GM20431 (cell line): ENCODE data around the gene VAV3.

Source experiments
- in situ Hi-C: fragments of 300-500 bp; cut with MseI, MboI; formaldehyde crosslinking; loops from one replicate; pipeline ENCODE4 v1.15.0; 2020; ENCODE audit warnings: low sequenced_read_pairs; ENCODE audit not compliant: unreplicated experiment

The VAV3 gene

DNA sequence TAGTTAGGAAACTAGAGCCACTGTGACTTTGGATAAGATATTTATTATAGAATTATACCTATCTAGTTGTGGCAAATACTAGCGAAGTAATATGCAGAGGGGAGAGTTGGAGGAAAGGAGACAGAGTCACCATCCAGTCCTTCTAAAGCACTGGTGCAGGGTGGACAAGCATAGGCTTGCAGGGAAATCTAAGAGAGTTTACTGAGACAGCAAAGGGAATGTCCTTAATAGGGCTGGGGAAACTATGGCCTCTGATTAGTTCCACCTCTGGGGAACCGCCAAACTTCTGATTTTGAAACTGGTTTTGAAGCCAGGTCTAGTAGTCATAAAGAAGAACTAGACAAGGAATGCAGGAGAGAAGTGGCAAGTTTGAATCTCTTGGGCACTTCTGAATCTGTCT is 407.9 kb downstream of the VAV3 start:
- in situ Hi-C loops = no loop called here

DNA sequence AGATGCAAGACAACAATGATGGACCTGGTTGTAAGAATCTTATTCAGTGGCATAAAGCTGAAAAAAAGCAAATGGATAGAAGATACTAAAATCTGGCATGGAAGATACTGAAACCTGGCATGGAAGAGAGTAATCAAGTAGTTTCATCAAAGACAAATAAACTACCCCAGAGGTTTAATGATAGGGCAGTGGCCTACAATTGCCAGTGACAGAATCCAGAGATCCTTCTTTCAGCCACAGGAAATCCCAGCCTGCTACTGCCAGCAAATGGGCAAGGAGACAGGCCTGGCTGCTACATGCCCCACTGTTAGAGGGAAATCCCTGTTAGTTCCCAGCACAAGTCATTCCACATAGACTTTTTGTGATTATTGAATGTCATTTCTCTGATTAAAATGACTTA is 409.4 kb downstream of the VAV3 start:
- in situ Hi-C loops = no loop called here

DNA sequence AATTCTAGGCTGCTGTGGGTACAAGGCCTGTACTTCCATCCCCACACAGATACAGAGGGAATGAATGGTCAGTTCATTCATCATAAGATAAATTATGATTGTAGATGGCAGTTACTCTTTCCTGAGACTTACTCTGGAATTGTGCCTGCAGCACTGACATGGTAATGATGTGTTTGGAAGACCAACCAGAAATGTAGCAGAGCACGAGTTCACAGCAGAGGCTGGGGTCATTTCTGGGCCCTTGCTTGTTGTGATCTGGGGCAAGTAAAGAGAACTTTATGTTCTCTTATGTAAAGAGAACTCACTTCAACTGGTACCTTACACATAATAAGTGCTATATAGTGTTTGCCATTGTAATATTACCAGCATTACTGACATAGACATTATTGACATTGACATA is 412.2 kb downstream of the VAV3 start:
- in situ Hi-C loops = no loop called here

DNA sequence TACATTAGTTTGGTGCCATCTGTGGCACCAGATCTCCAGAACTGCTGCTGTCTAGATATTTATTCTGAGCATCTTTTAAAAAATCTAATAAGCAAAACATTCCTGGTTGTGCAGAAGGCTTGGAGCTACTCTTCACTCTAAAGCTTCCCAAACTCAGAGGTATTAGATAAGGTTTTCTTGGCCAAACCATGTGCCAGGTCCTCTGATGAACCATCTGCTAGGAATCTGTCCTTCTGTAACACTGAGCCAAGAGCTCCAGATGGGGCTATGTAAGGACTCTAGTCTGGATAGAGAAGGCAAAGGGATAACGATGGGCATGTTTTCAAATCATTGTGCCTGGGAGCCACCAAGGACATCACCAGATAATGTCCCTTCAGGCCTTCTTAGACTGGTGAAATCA is 413.5 kb downstream of the VAV3 start:
- in situ Hi-C loops = no loop called here

DNA sequence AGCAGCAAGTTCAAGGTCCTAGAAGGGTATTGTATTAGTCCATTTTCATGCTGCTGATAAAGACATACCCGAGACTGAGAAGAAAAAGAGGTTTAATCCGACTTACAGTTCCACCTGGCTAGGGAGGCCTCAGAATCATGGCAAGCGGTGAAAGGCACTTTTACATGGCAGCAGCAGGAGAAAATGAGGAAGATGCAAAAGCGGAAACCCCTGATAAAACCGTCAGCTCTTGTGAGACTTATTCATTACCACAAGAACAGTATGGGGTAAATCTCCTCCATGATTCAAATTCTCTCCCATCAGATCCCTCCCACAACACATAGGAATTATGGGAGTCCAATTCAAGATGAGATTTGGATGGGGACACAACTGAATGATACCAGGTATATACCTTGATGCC is 414.6 kb downstream of the VAV3 start:
- in situ Hi-C loops = no loop called here

DNA sequence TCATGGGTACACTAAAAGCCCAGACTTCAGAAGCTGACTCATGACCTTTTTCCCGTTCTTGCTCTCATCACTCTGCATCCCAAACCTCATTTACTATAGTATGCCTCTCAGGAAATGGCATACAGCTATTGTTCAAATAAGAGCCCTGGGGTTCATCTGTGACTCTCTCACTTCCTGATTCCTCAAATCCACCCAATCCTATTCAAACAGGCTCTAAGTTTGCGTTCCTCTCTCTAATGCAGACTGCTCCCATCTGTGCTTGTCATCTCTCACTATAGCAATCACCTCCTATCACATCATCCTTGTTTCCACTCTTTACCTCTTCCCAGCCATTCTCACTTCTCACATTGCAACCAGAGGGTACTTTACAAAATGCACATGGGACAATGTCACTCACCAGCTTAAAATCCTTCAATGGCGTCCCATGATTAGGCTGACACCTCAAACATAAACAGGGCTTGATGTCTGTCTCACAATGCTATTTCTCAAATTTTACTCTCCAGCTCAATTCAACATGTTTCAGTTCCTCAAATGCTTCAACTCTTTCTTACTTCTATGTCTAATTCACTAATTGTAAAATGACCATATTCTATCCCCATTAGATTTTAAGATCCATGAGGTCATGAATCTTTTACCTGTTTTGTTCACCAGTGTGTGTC is 415.7 kb downstream of the VAV3 start:
- in situ Hi-C loops = loop anchor here (25.0 kb wide), 1 partner anchor 262 kb away; no protein-coding TSS in a partner anchor

DNA sequence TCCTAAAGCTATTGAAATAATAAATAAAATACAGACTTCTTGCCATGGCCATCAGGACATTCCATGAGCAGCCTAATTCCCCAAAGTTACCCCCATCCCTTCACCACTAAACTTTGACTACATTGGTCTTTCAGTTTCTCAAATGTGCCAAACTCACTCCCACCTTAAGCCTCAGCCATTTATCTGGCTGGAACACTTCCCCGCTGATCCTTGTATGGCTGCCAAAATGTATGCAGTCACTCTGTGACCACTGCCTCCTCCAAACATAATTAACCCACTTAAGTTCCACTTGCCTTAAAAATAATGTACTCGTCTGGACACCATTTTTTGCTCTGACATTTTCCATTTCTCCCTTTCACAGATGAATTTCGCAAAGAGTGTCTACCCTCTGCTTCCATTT is 416.7 kb downstream of the VAV3 start:
- in situ Hi-C loops = loop anchor here (25.0 kb wide), 1 partner anchor 261 kb away; no protein-coding TSS in a partner anchor

DNA sequence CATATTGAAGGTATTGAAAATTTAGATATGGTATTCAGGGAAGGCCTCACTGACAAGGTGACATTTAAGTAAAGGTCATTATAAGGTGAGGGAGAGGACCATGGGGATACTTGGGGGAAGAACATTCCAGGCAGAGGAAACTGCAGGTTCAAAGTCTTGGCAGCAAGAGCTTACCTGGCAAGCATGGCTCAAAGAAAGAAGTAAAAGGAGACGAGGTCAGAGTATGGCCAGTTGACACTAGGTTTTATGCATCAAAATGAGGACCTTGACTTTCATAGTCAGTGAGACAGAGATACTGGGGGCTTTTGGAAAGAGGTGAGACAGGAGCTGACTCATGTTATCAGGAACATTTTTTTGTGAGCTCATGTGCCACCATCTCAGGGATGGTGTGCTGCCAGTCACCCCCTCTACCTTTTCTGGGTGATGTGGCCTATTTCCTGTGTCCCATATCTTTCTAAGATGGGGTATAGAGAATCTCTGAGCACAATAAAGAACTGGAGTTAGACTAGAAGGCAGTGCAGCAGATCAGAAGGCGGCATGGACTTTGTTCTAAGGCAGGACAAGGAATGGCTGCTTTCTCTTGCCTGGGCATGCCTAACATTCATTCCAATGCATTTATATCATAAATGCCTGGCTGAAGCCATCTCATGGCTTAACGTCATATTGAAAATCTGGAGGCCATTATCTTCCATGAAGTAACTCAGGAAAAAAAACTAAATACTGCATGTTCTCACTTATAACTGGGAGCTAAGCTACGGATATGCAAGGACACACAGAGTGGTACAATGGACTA is 417.4 kb downstream of the VAV3 start:
- in situ Hi-C loops = loop anchor here (25.0 kb wide), 1 partner anchor 260 kb away; no protein-coding TSS in a partner anchor

DNA sequence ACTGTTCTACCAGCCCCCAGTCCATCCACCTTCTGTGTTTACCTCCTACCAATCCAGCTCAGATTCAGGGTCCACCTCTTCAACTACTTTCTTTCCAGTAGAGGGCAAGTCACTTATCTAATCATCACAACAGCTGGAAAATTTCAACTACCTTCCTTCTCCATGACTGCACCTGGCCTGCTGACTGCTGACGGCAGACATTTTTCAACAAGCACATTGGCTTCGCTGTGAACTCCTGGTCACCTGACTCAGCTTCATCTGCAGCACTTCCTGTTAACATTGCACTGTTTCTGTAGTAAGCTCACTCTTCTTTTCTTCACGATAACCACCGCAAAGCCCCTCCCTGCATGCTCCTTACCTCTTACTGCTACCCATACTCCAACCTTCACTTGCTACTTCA is 418.4 kb downstream of the VAV3 start:
- in situ Hi-C loops = loop anchor here (25.0 kb wide), 1 partner anchor 259 kb away; no protein-coding TSS in a partner anchor

DNA sequence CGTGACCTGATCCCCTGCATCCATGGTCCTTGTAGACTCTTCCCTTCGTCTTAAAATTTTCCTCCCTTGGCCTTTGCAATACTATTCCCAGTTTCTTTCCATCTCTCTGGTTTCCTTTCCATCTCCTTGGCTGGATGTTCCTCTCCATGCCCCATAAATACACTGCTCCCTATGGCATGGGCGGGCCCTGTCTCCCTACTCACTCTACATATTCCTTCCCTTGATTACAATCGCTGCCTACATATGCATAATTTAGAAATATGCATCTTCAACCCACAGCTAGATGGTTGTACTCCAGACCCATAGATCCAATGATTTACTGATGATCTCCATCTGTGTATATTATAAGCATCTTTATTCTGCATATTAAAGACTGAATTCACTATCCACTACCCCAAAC is 419.1 kb downstream of the VAV3 start:
- in situ Hi-C loops = loop anchor here (25.0 kb wide), 1 partner anchor 259 kb away; no protein-coding TSS in a partner anchor

DNA sequence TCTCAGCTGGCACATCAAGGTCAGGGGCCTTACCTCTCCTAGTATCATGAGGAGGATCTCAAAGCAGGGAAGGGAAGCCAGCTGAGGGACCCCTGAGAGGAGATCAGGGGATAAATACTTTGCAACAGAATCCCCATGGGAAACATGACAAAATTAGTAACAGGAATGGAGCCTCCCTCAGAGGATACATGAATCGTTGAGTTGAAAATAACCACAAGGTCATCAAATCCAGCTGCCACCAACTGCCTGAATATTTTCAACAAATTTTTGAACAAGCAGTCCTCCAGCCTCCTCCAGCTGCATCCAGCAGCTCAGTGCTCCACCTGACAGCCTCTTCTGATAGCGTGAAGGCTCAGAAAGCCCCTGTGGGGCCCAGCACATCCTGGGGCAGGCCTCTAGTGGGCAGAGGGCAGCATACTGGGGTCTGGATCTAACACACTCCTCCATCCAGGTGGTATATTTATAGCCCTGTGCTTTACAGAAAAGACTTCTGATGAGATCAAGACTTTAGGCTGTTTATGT is 419.9 kb downstream of the VAV3 start:
- in situ Hi-C loops = loop anchor here (25.0 kb wide), 1 partner anchor 258 kb away; no protein-coding TSS in a partner anchor

DNA sequence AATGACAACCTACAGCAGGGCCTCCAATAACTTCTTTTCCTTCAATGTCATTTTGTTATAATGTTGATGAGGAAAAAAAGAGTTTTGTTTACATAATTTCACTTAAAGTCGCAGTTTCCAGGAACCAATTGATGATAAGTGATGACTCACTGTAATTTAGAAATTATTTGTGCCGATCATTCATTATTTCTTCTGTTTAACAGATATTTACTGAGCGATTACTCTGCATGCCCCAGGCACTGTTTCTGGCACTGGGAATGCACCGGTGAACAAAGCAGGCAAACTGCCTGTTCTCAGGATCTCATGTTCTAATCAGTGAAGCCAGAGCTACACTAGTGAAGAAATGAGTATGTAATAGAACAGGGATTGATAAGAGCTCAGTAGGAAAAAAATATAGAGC is 420.7 kb downstream of the VAV3 start:
- in situ Hi-C loops = loop anchor here (25.0 kb wide), 1 partner anchor 257 kb away; no protein-coding TSS in a partner anchor

DNA sequence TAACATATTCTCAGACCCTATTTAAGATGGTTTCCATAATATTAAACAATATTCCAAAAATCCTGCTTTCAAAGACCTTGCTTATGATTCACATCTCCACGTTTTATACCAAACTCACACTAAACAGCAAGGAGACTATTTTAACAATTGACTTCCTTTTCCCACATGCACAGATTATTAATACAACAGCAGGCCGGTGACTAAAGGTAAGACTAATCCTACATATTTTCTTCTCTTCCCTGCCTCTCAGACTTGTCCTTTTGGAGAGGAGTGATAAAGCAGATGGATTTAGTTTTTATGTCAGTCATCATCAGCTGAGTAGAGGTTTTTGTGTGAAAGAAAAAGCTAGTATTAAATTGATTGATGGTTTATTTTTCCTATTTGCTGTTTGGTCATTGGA is 423.6 kb downstream of the VAV3 start:
- in situ Hi-C loops = loop anchor here (25.0 kb wide), 1 partner anchor 254 kb away; no protein-coding TSS in a partner anchor

DNA sequence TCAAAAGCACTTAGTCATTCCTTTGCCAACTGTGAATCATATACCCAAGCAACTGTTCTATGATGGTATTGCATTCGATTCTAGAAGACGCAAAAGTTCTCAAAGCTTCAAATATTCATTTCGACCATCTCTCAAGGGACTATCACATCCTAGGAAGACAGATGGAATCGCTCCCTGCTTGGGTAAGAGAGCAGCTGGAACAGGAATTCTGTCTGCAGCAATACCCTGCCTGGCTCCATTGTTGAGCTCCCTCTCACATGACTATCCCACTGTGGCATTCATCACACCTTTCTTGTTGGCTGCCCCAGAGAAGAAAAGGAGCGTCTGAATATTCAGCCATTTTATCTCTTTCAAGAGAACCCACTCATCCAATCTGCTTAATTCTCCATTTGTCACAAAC is 426.5 kb downstream of the VAV3 start:
- in situ Hi-C loops = loop anchor here (25.0 kb wide), 1 partner anchor 251 kb away; no protein-coding TSS in a partner anchor

DNA sequence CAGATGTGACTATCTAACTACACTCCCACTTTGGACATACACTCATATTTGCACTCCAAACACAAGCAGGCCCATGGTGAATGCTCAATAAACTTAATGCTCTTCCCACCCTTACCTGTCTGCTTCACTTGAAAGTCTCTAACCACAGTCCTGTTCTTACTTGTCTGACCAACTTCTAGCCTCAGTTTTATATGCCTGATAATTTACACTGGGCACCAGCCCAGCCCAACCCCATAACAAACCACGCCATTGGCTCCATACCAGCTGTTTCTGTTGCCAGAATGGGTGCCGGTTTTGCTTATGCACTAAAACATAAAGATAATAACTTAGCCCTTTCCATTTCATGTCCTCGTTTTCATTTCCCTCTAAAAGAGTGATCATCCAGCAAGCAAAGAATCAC is 428.7 kb downstream of the VAV3 start:
- in situ Hi-C loops = loop anchor here (25.0 kb wide), 1 partner anchor 249 kb away; no protein-coding TSS in a partner anchor

DNA sequence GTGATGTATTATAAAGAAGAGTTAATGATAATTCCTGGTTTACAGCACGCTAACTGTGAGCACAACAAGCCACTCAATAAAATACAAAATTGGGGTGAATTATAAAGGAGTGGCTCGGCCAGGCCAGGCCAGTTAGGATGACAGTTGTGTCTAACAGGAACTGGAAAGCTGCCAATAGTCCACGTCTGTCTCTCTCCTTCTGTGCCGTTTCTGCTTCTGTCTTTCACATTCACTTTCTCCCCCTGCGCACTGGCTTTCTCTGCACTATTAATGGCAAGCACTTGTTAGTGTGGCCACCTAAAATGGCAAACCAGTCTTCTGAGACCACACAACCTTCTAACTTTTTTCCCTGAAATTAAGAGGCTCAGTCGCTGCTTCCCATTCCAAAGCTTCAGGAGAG is 429.9 kb downstream of the VAV3 start:
- in situ Hi-C loops = loop anchor here (25.0 kb wide), 1 partner anchor 248 kb away; no protein-coding TSS in a partner anchor

DNA sequence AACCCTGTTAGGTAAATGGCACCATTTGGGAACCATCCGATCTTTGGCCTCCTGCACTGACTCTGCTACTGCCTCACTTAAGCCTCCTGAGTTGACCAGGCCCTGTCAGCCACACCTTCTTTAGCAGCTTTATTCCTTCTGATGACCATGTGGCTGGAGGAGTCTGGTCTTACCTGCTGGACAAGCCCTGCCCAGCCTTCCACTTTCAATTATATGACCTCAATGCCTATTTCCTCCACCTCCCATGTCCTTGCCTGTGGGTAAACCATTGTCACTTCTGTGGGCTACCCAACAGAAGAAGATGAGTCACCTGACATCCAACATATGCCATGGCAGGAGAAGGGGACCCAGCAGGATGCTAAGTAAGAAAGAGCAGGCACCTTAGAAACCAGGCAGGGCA is 430.3 kb downstream of the VAV3 start:
- in situ Hi-C loops = loop anchor here (25.0 kb wide), 1 partner anchor 247 kb away; no protein-coding TSS in a partner anchor

DNA sequence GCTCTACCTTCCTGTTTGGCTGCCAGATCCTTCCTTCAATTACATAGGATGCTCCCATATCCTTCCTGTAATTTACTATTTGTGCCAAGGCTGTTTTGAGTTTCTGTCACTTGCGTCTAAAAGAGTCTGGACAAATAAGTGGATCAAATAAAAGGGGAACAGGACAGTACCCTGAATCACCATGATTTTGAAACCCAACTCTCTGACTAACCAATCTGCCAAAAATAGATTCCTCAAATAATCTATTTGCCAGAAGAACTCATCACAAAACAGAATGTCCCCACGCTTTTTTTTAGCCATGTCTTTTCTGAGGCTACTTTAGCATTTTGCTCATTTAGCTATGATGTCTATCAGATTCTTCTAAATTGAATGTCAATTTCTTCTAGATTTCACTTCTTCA is 431.5 kb downstream of the VAV3 start:
- in situ Hi-C loops = loop anchor here (25.0 kb wide), 1 partner anchor 246 kb away; no protein-coding TSS in a partner anchor

DNA sequence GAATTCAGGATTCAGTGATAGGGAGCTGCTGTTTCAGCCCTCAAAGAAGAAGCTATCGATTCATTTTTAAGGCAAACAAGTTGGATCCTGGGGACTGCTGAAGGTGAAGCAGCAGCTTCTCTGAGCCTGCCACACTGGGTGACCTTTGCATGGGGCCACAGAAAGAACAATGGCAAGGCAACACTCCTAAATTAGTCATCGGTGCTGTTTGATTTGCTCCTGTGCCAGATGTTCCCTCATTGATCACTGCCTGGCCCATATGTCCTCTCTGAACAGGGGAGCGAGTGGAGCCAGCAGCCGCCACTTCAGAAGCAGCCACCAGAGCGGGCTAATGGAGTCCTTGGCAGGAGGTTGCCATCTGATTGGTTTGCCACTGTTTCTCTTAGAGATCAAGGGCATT is 432.7 kb downstream of the VAV3 start:
- in situ Hi-C loops = loop anchor here (25.0 kb wide), 1 partner anchor 245 kb away; no protein-coding TSS in a partner anchor
